Stomach (tissue), 9 donors: ENCODE results near the gene RSPH3. TPM values are rescaled to one million over a fixed set of nuclear protein-coding genes. Genes with fewer than 3 reads are reported as not detected.

Source experiments
- DNase-seq, 2 donors: peaks; one replicate each; pipeline versions ENCODE4 v3.0.0 to v3.0.0-alpha.2; 2013 to 2019
- H3K27ac ChIP-seq, 5 donors: fragments of 200-600 bp in 4 of 5; sonication (generic) in 4 of 5; one replicate each; pipeline ENCODE4 v1.5.1; 2013 to 2019; ENCODE audit warnings: mild to moderate bottlenecking in 1 of 5, moderate library complexity in 1 of 5
- H3K27me3 ChIP-seq, 3 donors: fragments of 200-600 bp; sonication (generic); one replicate each; pipeline ENCODE4 v1.5.1; 2017 to 2019; ENCODE audit warnings: mixed run types in 1 of 3
- H3K36me3 ChIP-seq, 4 donors: fragments of 200-600 bp; sonication (generic); 1 replicate in 3 of 4; 2 replicates in 1 of 4; pipeline ENCODE4 v1.5.1; 2016 to 2019
- H3K4me1 ChIP-seq, 4 donors: fragments of 200-600 bp; sonication (generic); one replicate each; pipeline ENCODE4 v1.5.1; 2016 to 2019
- H3K4me3 ChIP-seq, 4 donors: fragments of 200-600 bp; sonication (generic) in 3 of 4; one replicate each; pipeline ENCODE4 v1.5.1; 2016 to 2019; ENCODE audit warnings: mild to moderate bottlenecking in 1 of 4
- H3K9me3 ChIP-seq, 4 donors: fragments of 200-600 bp; sonication (generic); one replicate each; pipeline ENCODE4 v1.5.1; 2016 to 2019
- CTCF ChIP-seq, 7 experiments: fragments of 450-650 bp in 4 of 7; fragments of 200-600 bp in 3 of 7; sonication (generic) in 3 of 7; IDR thresholded peaks; one replicate each; pipeline ENCODE4 v1.5.1; 2016 to 2019; ENCODE audit warnings: antibody characterized with exemption in 7 of 7, control low read depth in 2 of 7, mild to moderate bottlenecking in 1 of 7
- EP300 ChIP-seq: sonication (generic); formaldehyde crosslinking; IDR thresholded peaks from one replicate; pipeline ENCODE4 v1.6.1; 2017; ENCODE audit warnings: antibody characterized with exemption
- POLR2A ChIP-seq, 4 donors: fragments of 450-650 bp; IDR thresholded peaks; one replicate each; pipeline ENCODE4 v1.6.1; 2016; ENCODE audit warnings: antibody characterized with exemption in 4 of 4, control low read depth in 2 of 4, mild to moderate bottlenecking in 1 of 4, moderate library complexity in 1 of 4
- POLR2AphosphoS5 ChIP-seq, 3 donors: sonication (generic); formaldehyde crosslinking; IDR thresholded peaks; one replicate each; pipeline ENCODE4 v1.6.1; 2016; ENCODE audit warnings: antibody characterized with exemption in 3 of 3
- WGBS, 5 donors: extraction: QIAGEN DNeasy Blood & Tissue Kit in 3 of 5; methylation state at CpG; one replicate each; pipeline versions ENCODE4 v1.1.5 to v1.1.7; 2013 to 2018; 5-methylcytosine and 5-hydroxymethylcytosine counted together
- intact Hi-C: fragments of 100-400 bp; cut with DNase I; formaldehyde crosslinking; loops from one replicate; pipeline ENCODE4 v1.15.1; 2023; ENCODE audit warnings: low total_unique reads
- polyA plus RNA-seq, 3 donors: library from polyadenylated mRNA; stranded (reverse); fragments of 200-250 nt; gene quantifications; one replicate each; pipeline ENCODE4 v1.2.3, GENCODE V29; 2013
- total RNA-seq, 5 donors: library from RNA; depleted of rRNA; stranded (reverse); fragments of >200 nt; gene quantifications; one replicate each; pipeline versions ENCODE4 v1.1.0 to v1.2.3, GENCODE V29; 2014 to 2016
- donor health status: healthy with polysubstance abuse.
- donor health status: Bipolar disorder and iron deficiency.
- donor health status: healthy.

RSPH3 gene
- total and polyA plus RNA-seq, 8 donors: 2.3 to 89.3 (median 5.9) TPM

- 93 to 98% (median 97%) methylated on average over 3 of the region's 3 CpGs for WGBS, 5 donors
- Histone ChIP-seq H3K36me3 (peaks cover 0 to 4% (median 0%) of the 10 kb centered on the region in 4 donors), H3K27me3 (no peaks in the 10 kb centered on the region), H3K9me3 (peaks cover 0 to 7% (median 0%) of the 10 kb centered on the region in 4 donors), H3K4me1 (peaks cover 0 to 14% (median 8%) of the 10 kb centered on the region in 4 donors), H3K4me3 (no peak overlapping the region), H3K27ac (no peak overlapping the region)
- no peak for DNase-seq
- no peak for TF ChIP-seq POLR2AphosphoS5 (IDR thresholded peaks at IDR 0.05)
- TF ChIP-seq EP300: no peak
- TF ChIP-seq CTCF (IDR thresholded peaks at IDR 0.05): no peak
- TF ChIP-seq POLR2A (IDR thresholded peaks at IDR 0.05): no peak
- intact Hi-C loops: no loop called here
Observed at GRCh38 chr6:158943380-158944032, 56.5 kb downstream of the RSPH3 start.

GRCh38 chr6:158942349-158942748, 57.7 kb downstream of the RSPH3 start:
- Histone ChIP-seq H3K36me3 (peaks cover 0 to 2% (median 0%) of the 10 kb centered on the region in 4 donors), H3K27me3 (no peaks in the 10 kb centered on the region), H3K4me3 (no peak overlapping the region), H3K27ac (no peak overlapping the region), H3K4me1 (peaks cover 0 to 16% (median 8%) of the 10 kb centered on the region in 4 donors), H3K9me3 (peaks cover 0 to 7% (median 0%) of the 10 kb centered on the region in 4 donors)
- no peak for TF ChIP-seq POLR2A (IDR thresholded peaks at IDR 0.05)
- no peak for TF ChIP-seq CTCF (IDR thresholded peaks at IDR 0.05)
- TF ChIP-seq EP300: no peak
- no peak for TF ChIP-seq POLR2AphosphoS5 (IDR thresholded peaks at IDR 0.05)
- DNase-seq: no peak
- intact Hi-C loops: no loop called here
- 91 to 100% (median 98%) methylated on average over 2 of the region's 2 CpGs for WGBS, 5 donors

- Histone ChIP-seq H3K4me1 (peaks cover 0 to 16% (median 8%) of the 10 kb centered on the region in 4 donors), H3K27me3 (no peaks in the 10 kb centered on the region), H3K27ac (no peak overlapping the region), H3K36me3 (no peaks in the 10 kb centered on the region), H3K9me3 (peaks cover 0 to 7% (median 0%) of the 10 kb centered on the region in 4 donors), H3K4me3 (no peak overlapping the region)
- TF ChIP-seq CTCF (IDR thresholded peaks at IDR 0.05) (no peak), POLR2AphosphoS5 (IDR thresholded peaks at IDR 0.05) (no peak), POLR2A (IDR thresholded peaks at IDR 0.05) (no peak), EP300 (no peak)
- WGBS, 5 donors: 57 to 100% (median 89%) methylated on average over 2 of the region's 2 CpGs
- no peak for DNase-seq
- intact Hi-C loops: no loop called here
Observed at GRCh38 chr6:158941246-158941645, 58.8 kb downstream of the RSPH3 start.

- peak overlapping the region; percentile 30 to 42 (median 40) for H3K4me3 ChIP-seq
- intact Hi-C loops: no loop called here
Observed at GRCh38 chr6:158939255-158940159, 60.5 kb downstream of the RSPH3 start.

More at GRCh38 chr6:158939255-158940159, 60.5 kb downstream of the RSPH3 start:
- no peaks in the 10 kb centered on the region for H3K36me3 ChIP-seq
- peak overlapping the region in 2 of 5 donors; percentile 33 to 46 for H3K27ac ChIP-seq
- H3K4me1 ChIP-seq: peaks cover 0 to 16% (median 8%) of the 10 kb centered on the region in 4 donors
- WGBS, 5 donors: 12 to 24% (median 22%) methylated on average over 27 to 37 of the region's 37 CpGs
- H3K27me3 ChIP-seq: no peaks in the 10 kb centered on the region
- TF ChIP-seq POLR2A (IDR thresholded peaks at IDR 0.05) (no peak), EP300 (no peak), POLR2AphosphoS5 (IDR thresholded peaks at IDR 0.05) (no peak), CTCF (IDR thresholded peaks at IDR 0.05) (no peak)
- H3K9me3 ChIP-seq: peaks cover 0 to 7% (median 0%) of the 10 kb centered on the region in 4 donors
- peak in 1 of 2 donors; percentile 65 for DNase-seq
